GM23338 (cell line): ENCODE data around the gene UBE2QL1.

Experiments
- EZH2 ChIP-seq: fragments of 200-600 bp; sonication (generic); IDR thresholded peaks from one replicate; pipeline ENCODE4 v1.8.0; 2017; ENCODE audit warnings: antibody characterized with exemption, mild to moderate bottlenecking, low read depth; ENCODE audit not compliant: unreplicated experiment
- POLR2AphosphoS5 ChIP-seq: IDR thresholded peaks from 2 replicates; pipeline ENCODE4 v1.6.1; 2016; ENCODE audit warnings: antibody characterized with exemption, low read depth
- REST ChIP-seq: IDR thresholded peaks from one replicate; pipeline ENCODE4 v1.6.1; 2018; ENCODE audit warnings: antibody characterized with exemption; ENCODE audit not compliant: unreplicated experiment
- TF ChIP-seq, protein P1 (sequence below), 2 experiments: fragments of 200-600 bp in 1 of 2; sonication (generic) in 1 of 2; conservative IDR thresholded peaks; 2 replicates each; pipeline versions ENCODE4 v1.5.1 to v1.6.1; 2016 to 2017; ENCODE audit warnings: antibody characterized with exemption in 2 of 2, low read depth in 2 of 2, mild to moderate bottlenecking in 2 of 2, moderate library complexity in 1 of 2

- TF ChIP-seq, protein P1, sequence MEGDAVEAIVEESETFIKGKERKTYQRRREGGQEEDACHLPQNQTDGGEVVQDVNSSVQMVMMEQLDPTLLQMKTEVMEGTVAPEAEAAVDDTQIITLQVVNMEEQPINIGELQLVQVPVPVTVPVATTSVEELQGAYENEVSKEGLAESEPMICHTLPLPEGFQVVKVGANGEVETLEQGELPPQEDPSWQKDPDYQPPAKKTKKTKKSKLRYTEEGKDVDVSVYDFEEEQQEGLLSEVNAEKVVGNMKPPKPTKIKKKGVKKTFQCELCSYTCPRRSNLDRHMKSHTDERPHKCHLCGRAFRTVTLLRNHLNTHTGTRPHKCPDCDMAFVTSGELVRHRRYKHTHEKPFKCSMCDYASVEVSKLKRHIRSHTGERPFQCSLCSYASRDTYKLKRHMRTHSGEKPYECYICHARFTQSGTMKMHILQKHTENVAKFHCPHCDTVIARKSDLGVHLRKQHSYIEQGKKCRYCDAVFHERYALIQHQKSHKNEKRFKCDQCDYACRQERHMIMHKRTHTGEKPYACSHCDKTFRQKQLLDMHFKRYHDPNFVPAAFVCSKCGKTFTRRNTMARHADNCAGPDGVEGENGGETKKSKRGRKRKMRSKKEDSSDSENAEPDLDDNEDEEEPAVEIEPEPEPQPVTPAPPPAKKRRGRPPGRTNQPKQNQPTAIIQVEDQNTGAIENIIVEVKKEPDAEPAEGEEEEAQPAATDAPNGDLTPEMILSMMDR (conservative IDR thresholded peaks at IDR 0.05; ENCODE audit: low read depth in 2 of 2), result no peak
- TF ChIP-seq POLR2AphosphoS5 (no peak), EZH2 (no peak), REST (no peak)
These were observed 62.3 kb downstream of the UBE2QL1 start for GRCh38 chr5:6510973-6511372.
